ENCODE measurements around the gene WASHC3.
A peak's percentile ranks its signal among the peaks of the same experiment; 100 is the strongest.
"Not testable (repeated sequence)": the region's sequence is repeated elsewhere in the genome, so short reads cannot be mapped to it uniquely, and the experiment has no call there.

The WASHC3 gene

DNA sequence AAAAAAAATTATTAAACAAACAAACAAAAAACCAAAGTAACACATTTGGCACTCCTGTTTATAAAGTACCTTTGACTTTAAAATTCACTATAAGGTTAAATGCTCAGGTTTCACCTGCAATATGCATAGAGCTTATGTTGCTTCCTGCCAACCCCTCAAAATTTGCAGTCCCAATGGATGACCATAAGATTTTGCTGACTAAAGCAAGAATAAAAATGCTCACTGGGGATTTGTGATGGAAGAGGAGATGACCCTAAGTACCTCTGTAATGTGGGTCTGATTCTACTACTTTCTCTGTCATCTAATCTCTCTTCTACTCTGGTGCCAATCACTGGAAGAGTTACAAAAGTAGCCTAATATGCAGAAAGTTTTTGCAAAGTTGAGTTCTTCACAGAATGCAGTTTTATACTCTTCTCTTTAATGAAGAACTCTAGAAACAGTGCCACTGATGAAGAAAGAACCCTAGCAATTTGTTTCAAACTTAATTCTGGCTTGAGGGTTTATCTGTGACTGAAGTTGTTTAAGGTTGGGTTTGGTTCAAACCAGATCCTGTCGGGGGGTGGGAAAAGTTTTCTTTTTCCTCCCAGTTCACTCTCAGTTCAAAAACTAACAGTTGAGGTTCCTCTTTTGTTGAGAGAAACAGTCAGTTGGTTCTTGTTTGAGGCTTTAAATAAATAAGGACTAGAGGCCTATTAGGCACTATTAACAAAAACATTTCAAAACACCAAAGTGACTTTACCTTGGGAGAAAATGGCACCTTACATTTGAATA, 10.9 kb downstream of the WASHC3 start:
- no peak for DNase-seq (ENCODE audit: low read depth)

DNA sequence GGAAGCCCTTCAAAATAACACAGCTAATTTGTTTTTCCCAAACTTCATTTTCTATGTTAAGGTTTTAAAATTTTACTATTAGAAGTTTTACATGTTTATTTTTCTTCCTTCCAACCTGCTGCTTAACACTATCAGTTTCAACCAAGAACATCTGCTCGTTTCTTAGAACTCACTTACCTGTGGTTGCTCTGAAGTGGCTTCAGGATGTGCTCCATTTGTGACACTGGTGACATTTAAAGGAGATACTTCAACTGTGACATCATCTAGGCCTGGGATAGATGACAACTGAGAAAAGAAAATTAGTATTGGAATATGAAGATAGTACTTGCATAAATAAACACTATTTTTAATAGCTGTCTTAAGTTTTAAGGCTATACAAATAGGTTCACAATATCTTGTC, 17.9 kb downstream of the WASHC3 start:
- DNase-seq (ENCODE audit: low read depth) = no peak

DNA sequence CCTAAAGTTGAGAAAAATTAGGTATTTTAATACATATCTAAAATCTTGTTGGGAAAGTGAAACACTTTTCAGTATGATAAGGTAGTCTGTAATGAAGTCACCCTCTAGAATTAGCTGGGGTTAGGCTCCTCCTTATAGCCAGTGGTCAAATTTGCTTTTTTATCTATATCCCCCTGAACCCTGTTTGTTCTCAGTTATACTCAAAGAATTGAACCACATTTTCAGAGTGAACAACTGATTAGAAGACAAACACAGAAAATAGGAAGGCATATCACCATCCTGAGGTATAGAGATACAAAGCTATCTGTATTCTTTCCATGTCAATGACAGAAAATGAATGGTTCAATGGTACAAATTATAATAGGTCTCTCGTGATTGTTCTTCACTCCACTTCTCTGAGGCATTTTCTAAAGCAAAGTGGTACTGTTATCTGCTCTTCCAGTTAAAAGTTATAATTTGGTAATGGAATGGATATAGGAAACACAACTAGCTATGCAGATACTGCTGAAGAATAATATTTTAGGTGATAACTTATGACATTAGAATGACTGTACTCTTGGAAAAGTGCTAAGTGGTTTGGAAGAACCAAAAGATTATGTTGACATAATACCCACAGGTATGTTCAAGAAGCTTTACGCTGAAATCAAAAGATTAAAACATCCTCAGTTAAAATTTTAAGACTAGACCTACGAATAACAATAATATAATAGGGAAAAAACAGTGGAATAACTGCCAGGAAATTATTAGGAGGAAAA, 27.6 kb downstream of the WASHC3 start:
- DNase-seq (ENCODE audit: low read depth) = peak; percentile 53

DNA sequence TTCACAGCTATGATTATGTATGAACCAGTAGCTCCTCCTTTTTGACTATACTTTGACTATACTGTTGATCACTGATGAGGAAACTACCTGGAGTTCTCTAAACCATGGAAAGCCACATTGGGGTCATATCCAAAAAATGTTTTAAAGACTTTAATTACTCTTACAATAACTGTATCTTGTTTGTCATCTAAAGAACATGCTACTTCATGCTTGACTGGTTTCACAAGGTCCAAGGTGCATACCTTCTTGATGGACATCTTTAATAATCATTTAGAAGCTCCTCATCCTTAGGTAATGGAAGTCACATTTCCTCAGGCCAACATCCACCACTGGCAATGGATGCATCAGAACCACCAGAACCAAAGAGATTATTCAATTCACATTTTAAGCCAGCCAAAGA, 29.9 kb downstream of the WASHC3 start:
- no peak for DNase-seq (ENCODE audit: low read depth)

DNA sequence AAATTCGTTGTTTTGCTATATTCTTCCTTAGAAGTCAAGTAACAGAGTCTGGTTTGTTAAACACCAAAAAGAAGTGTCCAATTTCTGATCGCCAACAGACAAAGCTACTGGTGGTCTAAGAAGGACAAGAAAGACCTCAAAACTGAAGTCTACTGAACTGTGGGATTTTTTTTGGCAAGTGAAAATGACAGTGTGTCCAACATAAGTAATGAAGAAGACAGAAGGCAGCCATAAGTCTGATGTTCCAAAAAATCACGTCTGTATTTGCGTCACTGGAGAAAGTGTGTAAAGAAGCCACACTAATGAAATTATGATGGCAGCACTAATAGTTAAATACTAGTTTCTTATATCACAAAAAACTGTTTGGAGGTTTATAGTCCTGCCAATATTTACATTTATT, 32.6 kb downstream of the WASHC3 start:
- no peak for DNase-seq (ENCODE audit: low read depth)

DNA sequence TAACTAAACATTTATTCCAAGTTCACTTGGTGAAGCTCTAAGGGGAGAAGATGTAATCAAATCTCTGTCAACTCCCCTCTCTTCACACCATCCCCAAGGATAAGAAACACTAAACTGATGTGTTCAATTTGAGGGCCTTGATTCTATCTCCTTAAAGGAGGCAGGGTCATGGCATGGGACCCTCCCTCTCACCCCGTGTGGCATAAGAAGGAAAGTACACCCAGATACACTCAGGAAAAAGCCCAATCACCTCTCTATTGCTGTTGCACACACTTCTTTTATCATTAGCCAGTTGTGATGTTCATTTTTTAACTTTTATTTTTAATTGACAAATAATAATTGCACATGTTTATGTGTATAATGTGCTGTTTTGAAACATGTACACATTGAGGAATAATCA, 35.1 kb downstream of the WASHC3 start:
- no peak for DNase-seq (ENCODE audit: low read depth)

DNA sequence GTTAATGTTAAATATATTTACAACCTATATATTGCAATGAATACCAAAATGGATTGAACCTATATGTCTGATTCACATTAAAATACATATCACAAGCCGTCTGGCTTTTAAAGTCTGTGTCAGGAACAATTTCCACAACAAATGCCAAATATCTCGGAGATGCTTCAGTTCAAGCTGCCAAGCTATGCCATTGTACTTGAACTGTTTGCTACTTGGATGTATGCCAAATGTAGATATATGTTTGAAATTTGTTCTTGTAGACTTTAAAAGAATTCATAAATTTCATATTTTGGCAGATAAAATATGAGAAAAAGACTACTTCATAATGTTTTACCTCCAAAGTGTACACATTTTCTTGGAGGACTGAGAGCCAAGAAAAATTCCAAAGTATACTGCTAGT, 37.0 kb downstream of the WASHC3 start:
- no peak for DNase-seq (ENCODE audit: low read depth)

DNA sequence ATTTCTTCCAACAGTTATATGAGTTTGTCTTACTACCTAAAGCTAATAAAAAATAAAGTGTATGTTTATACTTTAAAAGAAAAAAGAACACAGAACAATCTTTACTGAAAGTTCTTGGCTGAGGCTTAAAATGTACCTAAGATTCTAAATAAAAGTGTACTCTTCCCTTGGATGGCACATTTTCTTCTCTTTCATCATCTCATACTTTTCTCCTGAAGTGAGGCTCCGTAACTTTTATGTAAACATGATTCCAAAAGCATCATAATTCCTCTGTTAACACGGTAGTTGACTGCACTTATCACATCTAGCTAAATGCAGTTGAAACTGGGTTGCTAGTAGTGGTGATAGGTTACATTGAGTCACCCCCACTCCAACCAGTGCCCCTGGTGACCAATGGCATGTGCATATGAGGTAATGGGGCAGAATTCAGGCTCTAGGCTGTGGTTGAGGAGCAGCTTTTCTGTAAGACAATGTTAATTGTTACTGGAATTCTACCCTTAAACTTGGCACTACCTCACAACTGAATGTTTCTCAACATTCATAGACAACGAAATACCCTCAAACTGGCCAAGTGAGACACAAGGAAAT, 38.4 kb downstream of the WASHC3 start:
- peak; percentile 82 for DNase-seq (ENCODE audit: low read depth)

DNA sequence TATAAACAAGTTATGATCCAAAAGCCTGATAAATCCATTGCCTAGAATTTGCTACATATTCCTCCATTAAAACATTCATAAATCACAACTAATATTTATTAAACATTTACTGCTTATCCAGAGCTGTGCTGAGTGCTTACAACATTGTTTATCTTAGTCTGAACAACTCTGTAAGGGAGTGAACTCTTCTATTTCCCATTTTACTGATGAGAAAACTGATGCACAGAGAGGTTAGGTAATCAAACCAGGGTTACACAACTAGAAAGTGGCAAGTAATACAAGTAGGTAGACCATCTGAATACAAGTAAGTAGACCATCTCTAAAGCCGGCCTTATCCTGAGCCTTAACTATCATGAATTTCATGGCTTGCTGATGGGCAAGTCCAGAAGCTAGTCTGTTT, 39.5 kb downstream of the WASHC3 start:
- DNase-seq (ENCODE audit: low read depth) = no peak

DNA sequence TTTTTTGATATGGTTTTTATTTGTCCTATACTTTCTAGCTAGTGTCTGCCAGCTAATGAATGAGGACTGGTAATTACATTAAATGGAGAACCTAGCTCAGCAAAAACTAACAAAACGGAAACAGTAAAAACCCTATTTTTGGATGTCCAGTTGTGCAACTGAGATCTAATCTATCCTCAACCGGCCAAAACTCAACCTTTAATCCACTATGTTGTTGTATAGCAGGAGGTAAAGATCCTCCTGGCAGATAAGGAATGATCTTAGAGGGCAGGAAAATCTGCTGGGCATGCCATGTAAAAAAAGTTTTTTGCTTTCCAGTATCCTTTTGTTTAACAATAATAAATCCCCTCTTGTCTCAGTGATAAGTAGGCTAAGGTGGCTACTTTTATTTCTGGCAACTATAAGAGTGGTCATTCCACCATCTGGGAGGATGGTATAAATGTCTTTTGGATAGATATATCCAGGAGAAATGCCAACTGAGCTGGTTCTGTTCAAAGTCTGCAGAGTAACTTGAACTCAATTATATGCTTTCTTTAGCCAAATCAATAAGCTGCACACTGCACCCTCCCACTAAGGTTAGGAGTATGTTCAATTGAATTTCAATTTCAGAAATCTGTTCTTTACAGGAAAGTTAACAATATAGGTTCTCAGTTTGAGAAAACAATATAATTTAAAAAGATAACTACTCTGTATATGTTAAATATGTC, 40.1 kb downstream of the WASHC3 start:
- DNase-seq (ENCODE audit: low read depth) = peak; percentile 5

DNA sequence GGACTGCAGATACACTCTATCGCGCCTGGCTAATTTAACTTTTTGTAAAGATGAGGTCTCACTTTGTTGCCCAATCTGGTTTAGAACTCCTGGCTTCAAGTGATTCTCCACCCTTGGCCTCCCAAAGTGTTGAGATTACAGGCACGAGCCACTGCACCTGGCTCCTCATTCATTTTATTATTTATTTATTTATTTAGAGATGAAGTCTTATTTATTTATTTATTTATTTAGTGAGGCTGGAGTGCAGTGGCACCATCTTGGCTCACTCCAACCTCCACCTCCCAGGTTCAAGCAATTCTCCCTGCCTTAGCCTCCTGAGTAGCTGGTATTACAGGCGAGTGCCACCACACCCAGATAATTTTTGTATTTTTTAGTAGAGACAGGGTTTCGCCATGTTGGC, 43.2 kb downstream of the WASHC3 start:
- DNase-seq (ENCODE audit: low read depth) = not testable (repeated sequence)

DNA sequence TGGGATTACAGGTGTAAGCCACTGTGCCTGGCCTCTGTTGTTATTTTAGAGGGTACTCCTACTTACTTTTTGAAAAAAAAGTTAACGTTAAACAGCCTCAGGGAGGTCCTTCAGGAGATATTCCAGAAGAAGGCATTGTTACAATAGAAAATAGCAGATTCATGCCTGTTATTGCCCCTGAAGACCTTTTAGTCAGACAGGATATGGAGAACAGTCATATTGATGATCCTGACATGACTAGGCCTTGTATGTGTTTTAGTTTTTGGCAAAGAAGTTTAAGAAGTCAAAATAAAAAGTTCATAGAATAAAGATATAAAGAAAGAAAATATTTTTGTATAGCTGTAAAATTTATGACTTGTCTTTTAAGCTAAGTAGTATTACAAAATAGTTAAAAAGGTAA, 45.3 kb downstream of the WASHC3 start:
- DNase-seq (ENCODE audit: low read depth) = no peak

DNA sequence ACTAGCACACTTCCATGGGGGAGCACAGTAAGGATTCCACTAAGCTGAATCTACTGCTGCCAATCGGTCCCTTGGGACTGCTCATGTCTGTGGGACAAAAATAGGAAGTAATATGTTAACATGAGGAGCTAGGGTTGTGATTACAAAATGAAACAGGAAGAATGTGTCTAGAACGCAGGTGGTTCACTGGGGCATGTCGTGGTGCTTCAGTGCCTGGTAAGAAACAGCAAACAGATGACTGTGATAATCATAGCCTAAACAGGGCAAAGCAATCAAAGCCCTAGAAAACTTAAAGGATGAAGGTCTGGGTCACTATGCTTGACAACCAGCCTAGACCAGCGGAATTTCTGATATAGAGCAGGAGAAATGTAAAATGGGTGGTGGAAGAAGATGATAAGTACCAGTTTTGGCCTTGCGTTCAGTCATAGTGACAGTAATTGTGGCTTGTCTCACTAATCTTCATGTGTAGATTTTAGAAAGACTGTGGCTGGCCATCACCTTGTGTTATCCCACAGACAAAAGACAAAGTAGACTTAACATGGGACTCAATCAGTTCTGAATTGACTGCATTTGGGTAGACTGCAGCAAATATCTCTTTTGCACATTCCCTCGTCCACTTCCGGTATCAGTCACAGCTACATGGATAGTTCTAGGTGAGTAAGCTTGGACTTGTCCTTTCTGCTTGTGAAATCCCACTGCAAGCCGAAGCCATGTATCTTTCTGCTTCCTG, 51.4 kb downstream of the WASHC3 start:
- no peak for DNase-seq (ENCODE audit: low read depth)

DNA sequence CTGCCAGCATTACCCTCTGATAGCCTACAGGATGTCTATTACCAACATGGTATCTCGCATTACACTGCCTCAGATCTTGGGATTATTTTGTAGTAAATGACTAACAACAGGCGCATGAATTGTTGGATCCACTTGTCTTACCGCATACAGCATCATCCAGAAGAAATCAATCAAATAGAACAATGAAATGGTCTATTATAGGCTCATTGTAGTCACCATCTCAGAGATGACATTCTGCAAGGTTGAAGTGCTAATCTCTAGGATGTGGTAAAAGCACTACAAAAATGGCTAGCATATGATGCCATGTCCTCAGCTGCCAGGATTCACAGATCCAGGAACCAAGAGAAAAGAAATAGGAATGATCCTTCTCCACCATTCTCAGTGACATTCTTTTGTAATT, 52.0 kb downstream of the WASHC3 start:
- no peak for DNase-seq (ENCODE audit: low read depth)

DNA sequence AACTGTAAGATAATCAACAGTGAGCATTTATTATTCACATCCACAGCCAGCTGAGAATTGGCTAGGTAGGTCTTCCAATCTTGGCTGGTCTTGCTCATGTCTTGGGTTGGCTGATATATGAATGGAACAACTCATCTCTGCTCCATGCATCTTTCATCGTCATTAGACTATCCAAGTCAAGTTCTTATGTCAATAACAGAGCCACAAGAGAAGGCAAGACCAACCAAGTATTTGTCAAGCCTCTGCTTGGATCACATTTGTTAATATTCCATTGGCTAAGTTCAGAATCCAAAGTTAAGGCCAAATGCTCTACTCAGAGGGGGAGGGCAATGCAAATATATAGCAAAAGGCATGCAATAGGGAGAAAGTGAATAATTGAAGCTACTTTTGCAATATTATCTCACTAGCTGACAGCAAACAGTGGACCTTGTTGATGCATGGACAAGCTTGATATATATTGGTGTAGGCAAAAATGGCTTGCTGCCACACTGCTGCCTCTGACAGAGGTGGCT, 53.1 kb downstream of the WASHC3 start:
- no peak for DNase-seq (ENCODE audit: low read depth)

DNA sequence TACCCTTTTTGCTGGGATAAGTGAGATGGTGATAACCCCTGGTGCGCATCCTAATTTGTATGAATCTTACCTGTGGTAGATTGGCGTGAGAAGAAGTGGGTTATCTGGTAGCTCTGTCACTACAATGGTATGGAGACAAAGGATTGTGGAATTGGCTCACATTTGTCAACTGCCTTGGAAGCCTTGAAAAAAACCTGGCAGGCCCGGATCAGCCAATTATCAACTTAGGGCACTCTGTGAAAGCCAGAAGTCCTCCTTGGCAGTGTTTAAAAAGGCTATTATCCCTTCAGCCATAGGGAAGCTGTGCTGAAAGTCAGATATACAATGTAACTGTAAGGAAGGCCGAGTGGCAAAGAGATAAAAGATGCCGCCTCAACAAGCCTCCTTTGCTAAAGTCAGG, 56.5 kb downstream of the WASHC3 start:
- DNase-seq (ENCODE audit: low read depth) = no peak

DNA sequence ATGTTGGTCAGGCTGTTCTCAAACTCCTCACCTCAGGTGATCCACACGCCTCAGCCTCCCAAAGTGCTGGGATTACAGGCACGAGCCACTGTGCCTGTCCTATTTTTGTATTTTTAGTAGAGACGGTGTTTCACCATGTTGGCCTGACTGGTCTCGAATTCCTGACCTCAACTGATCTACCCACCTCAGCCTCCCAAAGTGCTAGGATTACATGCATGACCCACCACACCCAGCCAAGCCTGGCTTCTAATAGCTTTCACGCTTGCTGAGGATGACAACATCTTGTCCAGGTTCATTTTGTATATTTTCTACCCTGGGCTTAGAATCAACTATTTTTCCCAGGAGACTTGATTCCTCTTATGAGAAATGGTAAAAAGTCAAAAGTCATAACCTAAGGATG, 64.7 kb downstream of the WASHC3 start:
- no peak for DNase-seq (ENCODE audit: low read depth)

DNA sequence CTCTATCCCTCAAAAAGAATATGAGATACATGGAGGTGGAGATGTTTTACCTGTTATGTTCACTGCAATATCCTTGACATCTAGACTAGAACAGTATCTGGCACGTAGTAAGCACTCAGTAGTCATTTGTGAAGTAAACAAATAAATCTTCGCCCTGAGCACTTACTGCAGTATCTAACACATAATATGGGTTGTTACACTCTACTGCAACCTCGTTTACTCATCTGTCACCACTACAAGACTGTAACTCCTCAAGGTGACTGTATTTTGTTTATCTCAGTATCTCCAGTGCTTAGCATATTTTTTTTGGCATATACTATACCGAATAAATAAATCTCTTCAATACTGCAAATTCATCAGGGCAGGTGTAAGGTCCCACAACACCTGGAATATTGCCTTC, 66.1 kb downstream of the WASHC3 start:
- DNase-seq (ENCODE audit: low read depth) = no peak

DNA sequence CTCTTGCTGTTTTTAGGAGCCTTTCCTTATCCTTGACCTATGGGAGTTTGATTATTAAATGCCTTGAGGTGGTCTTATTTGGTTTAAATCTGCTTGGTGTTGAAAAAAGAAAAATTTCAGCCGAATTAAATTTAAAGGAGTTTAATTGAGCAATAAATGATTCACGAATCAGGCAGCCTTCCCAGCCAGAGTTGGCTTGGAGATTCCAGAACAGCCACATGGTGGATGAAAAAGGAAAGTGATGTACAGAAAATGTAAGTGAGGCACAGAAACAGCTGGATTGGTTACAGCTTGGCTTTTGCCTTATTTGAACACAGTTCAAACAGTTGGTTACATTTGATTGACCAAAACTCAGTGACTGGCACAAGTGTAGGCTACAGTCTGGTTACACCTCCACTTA, 69.7 kb downstream of the WASHC3 start:
- DNase-seq (ENCODE audit: low read depth) = peak; percentile 2

DNA sequence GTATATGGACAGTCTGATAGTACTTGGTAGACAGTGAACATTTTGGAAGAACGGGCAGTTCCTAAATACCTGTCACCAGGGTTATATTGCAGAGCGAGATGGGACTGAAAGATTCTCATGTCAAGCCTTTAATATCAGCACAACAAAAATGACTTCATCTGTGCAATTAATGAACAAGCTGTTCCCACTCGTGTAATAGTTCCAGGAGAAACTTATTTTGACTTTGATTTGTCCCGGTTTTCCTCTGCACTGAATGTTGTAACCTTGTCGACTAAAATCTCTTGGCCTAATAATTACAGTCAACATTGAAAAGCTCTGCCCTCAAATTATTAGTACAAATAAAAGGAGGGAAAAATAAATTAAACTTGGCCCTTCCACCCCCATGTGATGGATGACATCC, 79.5 kb downstream of the WASHC3 start:
- no peak for DNase-seq (ENCODE audit: low read depth)

DNA sequence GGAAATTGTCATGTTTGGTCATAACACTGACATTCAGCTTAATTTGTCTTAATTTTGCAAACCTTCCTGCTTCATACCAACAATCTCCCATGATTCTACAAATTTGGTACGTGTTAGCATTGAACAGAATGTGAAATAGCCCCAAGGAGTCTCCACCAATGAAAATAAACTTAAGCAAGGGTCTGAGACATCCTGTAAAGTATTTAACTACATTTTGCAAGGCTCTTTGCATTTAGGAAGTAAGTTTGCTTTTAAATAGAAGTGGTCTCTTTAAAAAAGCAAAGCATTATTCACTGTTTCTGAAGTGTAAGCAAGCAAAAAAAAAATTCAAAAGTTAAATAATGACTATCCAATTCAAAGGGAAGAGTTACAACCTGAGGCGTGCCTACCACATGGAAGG, 79.9 kb downstream of the WASHC3 start:
- no peak for DNase-seq (ENCODE audit: low read depth)

DNA sequence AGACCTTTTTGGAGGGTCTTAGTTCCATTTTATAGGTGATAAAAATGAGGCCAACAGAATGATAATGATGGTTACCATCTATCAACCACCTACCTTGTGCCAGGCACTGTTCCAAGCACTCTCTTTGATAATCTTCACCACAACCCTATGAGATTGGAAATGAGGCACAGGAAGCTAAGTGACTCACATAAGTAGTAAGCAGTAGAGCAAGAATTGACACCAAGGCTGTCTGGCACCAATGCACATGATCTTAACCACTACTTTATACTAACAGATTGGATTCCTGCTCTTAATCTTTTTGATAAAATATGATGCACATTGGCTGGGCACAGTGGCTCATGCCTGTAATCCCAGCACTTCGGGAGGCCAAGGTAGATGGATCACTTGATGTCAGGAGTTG, 93.0 kb downstream of the WASHC3 start:
- DNase-seq (ENCODE audit: low read depth) = peak; percentile 24
